Transverse colon (tissue), 4 donors: ENCODE results near the gene NCS1.

Experiments used
- CTCF ChIP-seq, 5 experiments: fragments of 200-600 bp in 3 of 5; fragments of 450-650 bp in 2 of 5; sonication (generic) in 3 of 5; IDR thresholded peaks; 1 replicate in 2 of 5; 2 replicates in 3 of 5; pipeline ENCODE4 v1.5.1; 2016 to 2017; ENCODE audit warnings: antibody characterized with exemption in 5 of 5, inconsistent platforms in 3 of 5, mild to moderate bottlenecking in 2 of 5, moderate library complexity in 1 of 5
- EP300 ChIP-seq: sonication (generic); formaldehyde crosslinking; IDR thresholded peaks from one replicate; pipeline ENCODE4 v1.6.1; 2017; ENCODE audit warnings: antibody characterized with exemption, low read depth
- POLR2A ChIP-seq: fragments of 450-650 bp; IDR thresholded peaks from one replicate; pipeline ENCODE4 v1.6.1; 2016; ENCODE audit warnings: antibody characterized with exemption, mild to moderate bottlenecking, moderate library complexity
- POLR2AphosphoS5 ChIP-seq, 3 donors: sonication (generic); formaldehyde crosslinking; IDR thresholded peaks; one replicate each; pipeline ENCODE4 v1.6.1; 2016; ENCODE audit warnings: antibody characterized with exemption in 3 of 3

- no peak for TF ChIP-seq CTCF (IDR thresholded peaks at IDR 0.05)
- TF ChIP-seq POLR2A, result no peak
- no peak for TF ChIP-seq EP300
- no peak for TF ChIP-seq POLR2AphosphoS5 (IDR thresholded peaks at IDR 0.05)
These were observed 35.0 kb upstream of the NCS1 start for GRCh38 chr9:130137081-130137640.
